T-helper 17 cell (primary cell): ENCODE measurements around the gene NPRL2. TPM values are rescaled to one million over a fixed set of nuclear protein-coding genes. Genes with fewer than 3 reads are reported as not detected.
A peak's percentile ranks its signal among the peaks of the same experiment; 100 is the strongest.
"Not testable (repeated sequence)": the region's sequence is repeated elsewhere in the genome, so short reads cannot be mapped to it uniquely, and the experiment has no call there.

ENCODE experiments used
- ATAC-seq: fragments of 150-1000 bp; cut with Tn5 transposase; 2 replicates; pipeline ENCODE4 v1.10.0; 2021; ENCODE audit warnings: mild to moderate bottlenecking, moderate library complexity
- DNase-seq, 3 donors: peaks; one replicate each; pipeline versions ENCODE4 v3.0.0 to v3.0.0-alpha.2; 2020 to 2021
- H3K9me3 ChIP-seq: one replicate; pipeline ENCODE4 v1.7.0; 2013; ENCODE audit warnings: low read length, mild to moderate bottlenecking; ENCODE audit not compliant: control insufficient read depth, poor library complexity, severe bottlenecking
- H3K27ac Mint-ChIP-seq: one replicate; pipeline ENCODE4 v1.8.0; 2022; ENCODE audit warnings: mild to moderate bottlenecking, moderate library complexity, mixed read lengths
- H3K27me3 Mint-ChIP-seq: one replicate; pipeline ENCODE4 v1.8.0; 2022; ENCODE audit warnings: mixed read lengths
- H3K36me3 Mint-ChIP-seq: one replicate; pipeline ENCODE4 v1.8.0; 2022; ENCODE audit warnings: low read depth, mixed read lengths
- H3K4me1 Mint-ChIP-seq: one replicate; pipeline ENCODE4 v1.8.0; 2022; ENCODE audit warnings: mild to moderate bottlenecking, mixed read lengths
- H3K4me3 Mint-ChIP-seq: one replicate; pipeline ENCODE4 v1.8.0; 2022; ENCODE audit warnings: mild to moderate bottlenecking, moderate library complexity, mixed read lengths
- total RNA-seq, 4 donors: library from RNA in 2 of 4; stranded (reverse) in 2 of 4; gene quantifications; one replicate each; pipeline ENCODE4 v1.2.3 and lab custom pipeline; 2022 to 2026

Gene NPRL2
- total RNA-seq, 2 donors from 2014 or later = 27.5 to 29.1 TPM

DNA sequence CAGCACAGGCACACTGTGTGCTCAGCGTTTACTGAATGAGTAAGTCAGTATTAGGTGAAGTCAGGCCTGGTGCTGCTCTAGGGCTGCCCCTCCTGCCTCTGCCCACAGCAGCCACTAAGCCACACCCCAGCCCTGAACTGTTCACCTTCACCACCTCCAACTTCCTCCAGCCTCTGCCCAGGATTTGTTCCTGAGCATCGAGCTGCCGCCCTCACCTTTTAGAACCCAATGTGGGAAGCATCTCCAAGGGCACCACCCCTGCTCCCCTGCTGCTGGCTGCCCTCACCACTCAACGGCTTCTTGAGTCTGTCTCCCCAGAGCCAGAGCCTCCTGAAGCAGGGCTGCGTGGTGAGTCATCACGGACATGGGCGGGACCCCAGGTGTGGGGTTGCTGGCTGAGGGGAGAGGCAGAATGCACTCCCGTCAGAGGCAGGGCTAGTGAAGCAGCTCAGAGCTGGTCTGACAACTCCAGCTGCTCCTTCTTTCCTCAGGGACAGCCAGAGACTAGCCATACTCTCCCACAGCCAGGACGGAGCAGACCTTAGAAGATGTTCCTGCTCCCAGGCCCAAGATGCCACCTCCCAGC lies 33.8 kb downstream of the NPRL2 start:
- ATAC-seq = peak; percentile 78
- Mint-ChIP-seq H3K4me3 (peak overlapping the region; percentile 93), H3K4me1 (peaks cover 32% of the 10 kb centered on the region), H3K27me3 (no peaks in the 10 kb centered on the region), H3K27ac (peak overlapping the region; percentile 99), H3K36me3 (no peaks in the 10 kb centered on the region)
- no peaks in the 10 kb centered on the region for H3K9me3 ChIP-seq
- DNase-seq = peak; percentile 54 to 71 (median 63)

DNA sequence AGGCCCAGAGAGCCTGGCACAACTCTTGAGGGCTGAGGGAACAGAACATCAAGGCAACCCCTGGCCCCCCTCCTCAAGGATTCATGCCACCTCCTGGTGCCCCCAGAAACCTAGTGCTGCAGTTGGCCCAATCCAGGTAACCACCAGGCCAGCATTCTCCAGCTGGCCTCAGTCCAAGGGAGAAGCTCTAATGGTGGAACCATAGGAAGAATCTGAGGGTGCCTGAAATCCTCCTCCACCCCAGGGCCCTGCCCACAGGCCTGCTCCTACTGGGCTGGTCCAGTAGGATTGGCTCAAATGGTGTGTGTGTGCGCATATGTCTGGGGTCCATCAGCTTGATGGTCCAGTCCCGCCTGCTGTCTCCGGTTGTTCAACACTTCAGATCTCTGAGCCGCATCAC lies 35.8 kb downstream of the NPRL2 start:
- DNase-seq (no peak), ATAC-seq (no peak)
- H3K9me3 ChIP-seq = no peaks in the 10 kb centered on the region
- H3K4me1 Mint-ChIP-seq = peaks cover 22% of the 10 kb centered on the region
- H3K4me3 Mint-ChIP-seq = no peak overlapping the region
- H3K27ac Mint-ChIP-seq = no peak overlapping the region
- no peaks in the 10 kb centered on the region for H3K27me3 Mint-ChIP-seq
- H3K36me3 Mint-ChIP-seq = no peaks in the 10 kb centered on the region

DNA sequence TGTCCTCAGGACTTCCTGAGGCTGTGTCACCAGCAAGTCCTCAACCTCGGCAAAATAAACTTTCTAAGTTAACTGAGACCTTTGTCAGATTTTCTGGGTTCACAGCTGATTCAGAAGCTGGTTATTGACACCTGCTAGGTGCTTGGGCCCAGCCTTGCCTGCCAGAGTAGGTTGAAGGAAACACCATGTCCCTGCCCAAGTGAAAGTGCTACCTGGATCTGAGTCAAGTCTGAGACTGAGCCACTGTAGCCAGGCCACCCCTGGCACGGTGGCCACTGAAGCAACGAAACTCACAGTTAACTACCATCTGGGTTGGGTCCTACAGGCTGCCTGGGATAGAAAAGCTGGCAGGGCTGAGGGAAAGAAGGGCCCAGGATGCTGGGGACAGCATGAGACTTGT lies 36.2 kb downstream of the NPRL2 start:
- no peak overlapping the region for H3K4me3 Mint-ChIP-seq
- no peak for ATAC-seq
- peaks cover 19% of the 10 kb centered on the region for H3K4me1 Mint-ChIP-seq
- no peaks in the 10 kb centered on the region for H3K36me3 Mint-ChIP-seq
- DNase-seq = no peak
- no peak overlapping the region for H3K27ac Mint-ChIP-seq
- no peaks in the 10 kb centered on the region for H3K27me3 Mint-ChIP-seq
- no peaks in the 10 kb centered on the region for H3K9me3 ChIP-seq

DNA sequence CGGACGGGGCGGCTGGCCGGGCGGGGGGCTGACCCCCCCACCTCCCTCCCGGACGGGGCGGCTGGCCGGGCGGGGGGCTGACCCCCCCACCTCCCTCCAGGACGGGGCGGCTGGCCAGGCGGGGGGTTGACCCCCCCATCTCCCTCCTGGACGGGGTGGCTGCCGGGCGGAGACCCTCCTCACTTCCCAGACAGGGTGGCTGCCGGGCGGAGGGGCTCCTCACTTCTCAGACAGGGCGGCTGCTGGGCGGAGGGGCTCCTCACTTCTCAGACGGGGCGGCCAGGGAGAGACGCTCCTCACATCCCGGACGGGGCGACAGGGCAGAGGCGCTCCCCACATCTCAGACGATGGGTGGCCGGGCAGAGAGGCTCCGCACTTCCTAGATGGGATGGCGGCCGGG lies 38.5 kb downstream of the NPRL2 start:
- not testable (repeated sequence) for DNase-seq, H3K27ac Mint-ChIP-seq
- H3K4me1 Mint-ChIP-seq = peaks cover 13% of the 10 kb centered on the region

DNA sequence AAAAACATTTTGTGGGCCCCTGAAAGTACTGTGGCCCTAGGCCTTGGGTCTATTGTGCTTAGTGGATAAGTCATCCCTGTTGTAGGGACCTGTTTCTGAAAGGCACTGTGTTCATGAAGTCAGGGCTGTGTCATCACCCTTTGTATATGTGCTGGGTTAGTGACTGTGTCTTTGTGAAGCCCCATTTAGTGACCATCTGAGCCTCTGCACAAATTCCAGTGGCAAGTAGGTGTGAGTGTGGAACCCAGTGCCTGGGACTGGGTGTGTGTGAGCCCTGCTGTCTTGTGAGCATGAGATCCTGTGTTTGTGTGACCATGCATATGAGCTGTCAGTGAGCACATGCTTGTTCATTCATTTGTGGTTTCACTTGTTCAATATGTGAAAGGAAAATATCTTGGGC lies 46.0 kb downstream of the NPRL2 start:
- H3K9me3 ChIP-seq = no peaks in the 10 kb centered on the region
- no peak for ATAC-seq
- no peaks in the 10 kb centered on the region for H3K27me3 Mint-ChIP-seq
- no peaks in the 10 kb centered on the region for H3K36me3 Mint-ChIP-seq
- no peak overlapping the region for H3K4me3 Mint-ChIP-seq
- peaks cover 11% of the 10 kb centered on the region for H3K4me1 Mint-ChIP-seq
- no peak overlapping the region for H3K27ac Mint-ChIP-seq
- no peak for DNase-seq

More for the DNA sequence above, 38.5 kb downstream of the NPRL2 start:
- not testable (repeated sequence) for H3K27me3 Mint-ChIP-seq, ATAC-seq, H3K4me3 Mint-ChIP-seq, H3K9me3 ChIP-seq, H3K36me3 Mint-ChIP-seq

DNA sequence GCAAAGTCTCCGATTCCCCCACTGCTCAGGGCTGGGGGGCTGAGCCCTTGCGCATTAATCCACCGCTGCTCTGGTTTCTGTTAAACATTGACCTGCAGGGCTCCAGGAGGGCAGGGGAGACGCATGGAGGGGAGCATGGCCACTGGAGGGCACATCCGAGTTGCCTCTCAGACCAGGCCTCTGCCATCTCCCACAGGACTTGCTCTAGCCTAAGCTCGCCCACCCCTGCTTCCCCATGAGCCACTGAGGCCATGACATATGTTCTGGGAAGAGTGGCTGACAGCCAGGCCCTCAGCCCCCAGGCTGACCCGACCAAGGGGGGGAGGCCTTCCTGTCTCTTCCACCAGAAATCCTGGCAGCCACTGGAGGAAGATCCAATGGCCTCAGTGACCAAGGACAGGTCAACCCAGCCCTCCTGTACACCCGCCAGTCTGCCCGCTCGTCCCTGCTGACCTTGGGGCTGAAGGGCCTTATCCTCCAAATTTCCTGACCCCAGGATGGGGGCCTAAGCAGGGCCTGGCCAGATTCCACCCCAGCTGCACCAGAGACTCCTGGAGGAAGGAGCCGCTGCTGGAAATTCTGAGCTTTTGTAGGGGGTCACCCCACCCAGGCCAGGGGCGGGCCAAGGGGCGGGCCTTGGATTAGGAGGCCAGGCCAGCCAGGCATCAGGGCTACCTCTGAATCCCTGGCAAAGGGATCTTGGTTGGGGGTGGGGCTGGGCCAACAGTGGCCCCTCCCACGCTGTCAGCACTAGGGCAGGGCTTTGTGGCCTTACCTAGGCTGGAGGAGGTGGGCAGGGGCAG lies 47.4 kb downstream of the NPRL2 start, which contains the start of gene HYAL1:
TSS of gene HYAL1 (minus strand) at position 562 of the 803 bp plus-strand sequence. CDS start 618 bp downstream, outside the sequence.
- ATAC-seq = no peak
- Mint-ChIP-seq H3K27ac (peak within 1 kb of the TSS; percentile 41), H3K4me1 (peaks cover 19% of the 10 kb centered on the region), H3K27me3 (no peaks in the 10 kb centered on the region), H3K36me3 (no peaks in the 10 kb centered on the region), H3K4me3 (no peak within 1 kb of the TSS)
- no peaks in the 10 kb centered on the region for H3K9me3 ChIP-seq
- peak in 1 of 3 donors; percentile 4 for DNase-seq

DNA sequence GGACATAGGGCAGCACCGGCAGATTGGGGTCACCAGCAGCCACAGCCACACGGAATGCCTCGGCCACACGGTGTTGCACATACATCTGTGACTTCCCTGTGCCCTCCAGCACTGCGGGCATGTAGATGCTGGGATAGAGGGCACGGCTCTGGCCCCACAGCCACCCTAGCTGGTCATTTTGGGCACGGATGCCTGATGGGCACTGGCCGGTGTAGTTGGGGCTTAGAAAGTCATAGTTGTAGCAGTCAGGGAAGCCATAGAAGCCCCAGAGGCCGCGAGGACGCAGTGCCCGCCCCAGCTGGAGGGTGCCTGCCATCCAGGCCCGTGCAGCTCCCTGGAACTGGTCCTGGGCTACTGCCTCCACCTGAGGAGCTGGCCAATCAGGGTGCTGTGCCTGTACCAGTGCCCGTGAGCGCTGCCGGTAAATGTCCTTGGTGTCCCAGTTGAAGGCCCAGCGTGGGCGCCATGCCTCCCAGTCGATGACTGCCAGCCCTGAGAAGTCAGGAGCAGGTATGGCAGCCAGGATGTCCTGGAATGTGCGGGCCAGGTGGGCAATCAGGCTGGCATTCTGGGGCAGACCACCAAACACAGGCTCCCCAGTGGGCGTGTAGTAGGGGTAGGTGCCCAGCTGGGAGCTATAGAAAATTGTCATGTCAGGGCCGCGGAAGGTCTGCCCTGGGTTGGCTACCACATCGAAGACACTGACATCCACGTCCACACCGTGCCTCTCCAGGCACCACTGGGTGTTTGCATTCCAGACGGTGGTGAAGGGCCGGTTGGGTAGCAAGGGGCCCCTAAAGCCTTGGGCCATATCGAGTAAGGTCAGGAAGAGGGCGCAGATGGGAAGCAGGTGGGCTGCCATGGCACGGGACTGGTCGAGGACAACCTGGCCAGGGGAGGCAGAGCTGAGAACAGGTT lies 48.2 kb downstream of the NPRL2 start:
- no peaks in the 10 kb centered on the region for H3K9me3 ChIP-seq
- no peak overlapping the region for H3K4me3 Mint-ChIP-seq
- H3K36me3 Mint-ChIP-seq = no peaks in the 10 kb centered on the region
- H3K27ac Mint-ChIP-seq = peak overlapping the region; percentile 41
- peaks cover 22% of the 10 kb centered on the region for H3K4me1 Mint-ChIP-seq
- H3K27me3 Mint-ChIP-seq = no peaks in the 10 kb centered on the region
- DNase-seq = no peak
- ATAC-seq = no peak

DNA sequence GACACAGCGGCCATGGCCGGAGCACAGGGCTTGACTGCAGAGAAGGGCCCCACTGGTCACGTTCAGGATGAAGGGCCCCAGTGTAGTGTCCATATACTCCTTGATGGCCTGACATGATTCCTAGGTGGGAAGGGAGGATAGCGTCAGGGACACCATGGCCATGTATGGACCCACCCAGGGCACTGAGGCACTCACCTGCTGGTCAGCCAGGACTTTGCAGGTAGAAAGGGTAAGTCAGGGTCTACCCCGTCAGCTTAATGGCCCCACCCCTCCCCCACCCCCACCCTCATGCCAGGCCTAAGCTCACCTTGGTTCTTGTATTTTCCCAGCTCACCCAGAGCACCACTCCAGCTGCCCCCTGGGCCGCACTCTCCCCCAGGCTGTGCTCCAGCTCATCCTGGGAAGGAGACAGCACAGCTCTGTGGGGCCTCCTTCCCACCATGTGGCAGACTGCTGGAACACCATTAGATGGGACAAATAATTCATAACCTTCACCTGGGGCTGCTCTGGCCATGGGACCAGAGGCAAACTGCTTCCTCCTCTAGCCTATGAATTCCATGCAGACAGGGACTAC lies 49.8 kb downstream of the NPRL2 start:
- no peak for ATAC-seq
- no peaks in the 10 kb centered on the region for H3K36me3 Mint-ChIP-seq
- no peak for DNase-seq
- H3K27me3 Mint-ChIP-seq = no peaks in the 10 kb centered on the region
- H3K4me1 Mint-ChIP-seq = peaks cover 22% of the 10 kb centered on the region
- H3K9me3 ChIP-seq = no peaks in the 10 kb centered on the region
- H3K27ac Mint-ChIP-seq = peak overlapping the region; percentile 97
- peak overlapping the region; percentile 96 for H3K4me3 Mint-ChIP-seq

DNA sequence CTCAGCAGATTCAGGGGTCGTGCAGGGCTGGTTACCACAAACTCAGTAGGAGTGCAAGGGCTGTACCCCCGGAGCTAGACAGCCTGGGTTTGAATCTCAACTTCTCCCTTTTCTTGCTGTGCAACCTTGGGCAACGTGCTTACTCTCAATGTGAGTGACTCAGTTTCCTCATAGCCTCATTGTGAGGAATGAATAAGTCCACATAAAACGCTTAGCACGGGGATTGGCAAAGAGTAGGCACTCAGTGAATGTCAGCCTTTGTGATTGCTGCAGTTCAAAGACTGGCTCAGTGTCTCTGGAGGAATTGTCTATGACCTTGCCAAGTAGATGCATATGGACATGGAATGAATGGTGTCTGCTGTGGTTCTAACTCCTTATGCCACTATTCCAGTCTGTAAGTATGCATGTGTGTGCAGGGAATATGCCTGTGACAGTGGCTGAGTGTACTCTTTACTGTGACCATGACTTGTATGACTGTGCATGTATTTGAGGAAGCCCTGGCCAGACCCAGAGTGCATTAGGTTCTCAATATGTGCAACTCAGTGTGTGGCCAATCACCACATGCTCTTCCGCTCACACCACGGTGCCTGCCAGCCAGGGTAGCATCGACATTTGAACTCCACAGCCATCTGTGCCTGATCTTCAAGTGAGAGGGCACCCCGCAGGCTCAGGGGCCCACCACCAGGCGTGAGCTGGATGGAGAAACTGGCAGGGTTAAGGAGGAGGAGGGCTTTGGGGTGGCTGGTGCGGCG lies 50.5 kb downstream of the NPRL2 start:
- no peaks in the 10 kb centered on the region for H3K9me3 ChIP-seq
- Mint-ChIP-seq H3K27ac (peak overlapping the region; percentile 97), H3K4me3 (peak overlapping the region; percentile 96), H3K36me3 (no peaks in the 10 kb centered on the region), H3K4me1 (peaks cover 22% of the 10 kb centered on the region), H3K27me3 (no peaks in the 10 kb centered on the region)
- ATAC-seq (no peak), DNase-seq (no peak)

DNA sequence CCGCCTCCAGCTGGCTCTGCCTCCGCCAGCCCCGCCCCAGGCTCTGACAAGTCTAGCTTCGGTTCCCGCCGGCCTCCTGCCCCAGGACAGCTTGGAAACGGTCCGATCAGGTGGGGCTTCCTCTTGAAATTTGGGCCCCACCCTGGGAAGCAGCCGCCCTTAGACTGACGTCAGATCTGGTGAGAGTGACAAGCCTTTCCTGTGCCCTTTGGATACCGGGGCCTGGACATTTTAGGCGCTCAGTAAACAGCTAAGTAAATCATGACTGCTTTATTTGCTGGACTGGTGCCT lies 51.0 kb downstream of the NPRL2 start:
- Mint-ChIP-seq H3K4me3 (peak overlapping the region; percentile 96), H3K27me3 (no peaks in the 10 kb centered on the region), H3K4me1 (peaks cover 22% of the 10 kb centered on the region), H3K27ac (peak overlapping the region; percentile 97), H3K36me3 (no peaks in the 10 kb centered on the region)
- H3K9me3 ChIP-seq = no peaks in the 10 kb centered on the region
- ATAC-seq (no peak), DNase-seq (no peak)

DNA sequence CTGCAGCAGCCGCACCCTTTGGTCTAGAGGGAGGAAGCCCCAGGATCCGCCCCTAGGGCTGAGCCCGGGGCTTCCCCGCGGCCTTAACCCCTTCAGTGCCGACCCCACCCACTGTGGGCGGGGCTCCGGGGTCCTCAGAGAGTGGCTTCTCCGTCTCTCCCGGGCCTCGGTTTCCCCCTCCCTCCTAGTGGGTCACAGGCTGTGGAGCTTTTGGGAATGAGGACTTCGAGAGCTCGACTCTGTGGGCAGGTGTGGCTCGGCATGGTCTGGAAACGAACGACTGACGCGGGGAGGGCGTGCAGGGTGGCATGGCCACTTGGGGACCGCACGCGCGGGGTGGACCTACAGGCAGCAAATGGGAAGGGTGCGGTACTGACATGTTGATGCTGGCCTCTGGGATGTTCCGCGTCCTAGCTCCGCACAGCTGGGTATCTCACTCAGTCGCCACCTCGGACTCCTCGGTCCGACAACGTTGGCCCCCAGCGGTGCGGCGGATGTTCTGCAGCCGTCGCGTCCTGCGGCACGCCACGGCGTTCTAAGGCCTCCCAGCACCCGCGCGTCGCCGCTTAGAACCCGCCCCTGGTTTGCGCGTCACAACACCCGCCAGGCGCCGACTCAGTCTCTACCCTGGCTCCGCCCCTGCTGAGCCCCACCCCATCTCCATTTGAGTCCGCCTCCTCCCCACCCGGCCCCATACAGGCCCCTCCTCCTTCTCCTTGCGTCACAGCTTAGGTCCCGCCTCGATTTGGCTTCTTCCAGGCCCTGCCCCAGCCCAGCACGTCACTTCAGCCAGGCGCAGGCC lies 51.5 kb downstream of the NPRL2 start, which contains the start of the genes HYAL3 and NAA80:
TSS of gene HYAL3 (minus strand) at position 570 of the 802 bp plus-strand sequence. CDS start 3,803 bp downstream, outside the sequence.
TSS of gene NAA80 (minus strand) at position 570 of the 802 bp plus-strand sequence. CDS start 1,942 bp downstream, outside the sequence.
- Mint-ChIP-seq H3K27ac (peak within 1 kb of the TSS; percentile 97), H3K27me3 (no peaks in the 10 kb centered on the region), H3K4me1 (peaks cover 22% of the 10 kb centered on the region), H3K36me3 (no peaks in the 10 kb centered on the region), H3K4me3 (peak within 1 kb of the TSS; percentile 96)
- ATAC-seq (peak; percentile 87), DNase-seq (peak; percentile 97 to 99 (median 97))
- H3K9me3 ChIP-seq = no peaks in the 10 kb centered on the region
